Liver (tissue), 9 donors: ENCODE data around the gene DIAPH3. TPM values are rescaled to one million over a fixed set of nuclear protein-coding genes. Genes with fewer than 3 reads are reported as not detected.

Experiments
- DNase-seq: peaks from one replicate; pipeline ENCODE4 v3.0.0-alpha.2; 2017; ENCODE audit warnings: low spot score
- H3K27ac ChIP-seq, 2 donors: one replicate each; pipeline ENCODE4 v1.7.0; 2013; ENCODE audit warnings: inconsistent platforms in 2 of 2, low read length in 2 of 2, control low read depth in 1 of 2, low read depth in 1 of 2, mild to moderate bottlenecking in 1 of 2
- H3K27me3 ChIP-seq, 4 donors: one replicate each; pipeline versions ENCODE4 v1.6.1 to v1.7.0; 2013; ENCODE audit warnings: low read length in 3 of 4, inconsistent platforms in 1 of 4, mild to moderate bottlenecking in 1 of 4, moderate library complexity in 1 of 4; ENCODE audit not compliant: control insufficient read depth in 4 of 4, insufficient read depth in 4 of 4
- H3K36me3 ChIP-seq, 4 donors: one replicate each; pipeline versions ENCODE4 v1.6.1 to v1.7.0; 2013; ENCODE audit warnings: low read length in 3 of 4, mild to moderate bottlenecking in 3 of 4, low read depth in 1 of 4, moderate library complexity in 1 of 4; ENCODE audit not compliant: control insufficient read depth in 4 of 4, insufficient read depth in 3 of 4
- H3K4me1 ChIP-seq, 4 donors: one replicate each; pipeline versions ENCODE4 v1.6.1 to v1.7.0; 2013; ENCODE audit warnings: low read length in 3 of 4, mild to moderate bottlenecking in 3 of 4, moderate library complexity in 1 of 4; ENCODE audit not compliant: control insufficient read depth in 4 of 4, insufficient read depth in 4 of 4
- H3K4me3 ChIP-seq, 3 donors: one replicate each; pipeline versions ENCODE4 v1.6.1 to v1.7.0; 2013; ENCODE audit warnings: low read length in 3 of 3, control low read depth in 1 of 3, low read depth in 1 of 3, mild to moderate bottlenecking in 1 of 3
- H3K9ac ChIP-seq, 2 donors: one replicate each; pipeline ENCODE4 v1.7.0; 2013; ENCODE audit warnings: low read length in 2 of 2, mild to moderate bottlenecking in 2 of 2, moderate library complexity in 2 of 2, control low read depth in 1 of 2, low read depth in 1 of 2
- H3K9me3 ChIP-seq, 4 donors: one replicate each; pipeline versions ENCODE4 v1.6.1 to v1.7.0; 2013; ENCODE audit warnings: low read length in 3 of 4; ENCODE audit not compliant: control insufficient read depth in 4 of 4
- EGR1 ChIP-seq, 2 donors: IDR thresholded peaks; 2 replicates each; pipeline ENCODE4 v1.6.1; 2016 to 2018; ENCODE audit warnings: antibody characterized with exemption in 2 of 2, low read depth in 2 of 2
- FOXA2 ChIP-seq: IDR thresholded peaks from 2 replicates; pipeline ENCODE4 v1.6.1; 2016; ENCODE audit warnings: antibody characterized with exemption
- GABPA ChIP-seq, 2 donors: IDR thresholded peaks in 1 of 2; conservative IDR thresholded peaks in 1 of 2; 2 replicates each; pipeline ENCODE4 v1.6.1; 2016; ENCODE audit warnings: antibody characterized with exemption in 2 of 2, mild to moderate bottlenecking in 1 of 2, moderate library complexity in 1 of 2
- RXRA ChIP-seq, 2 donors: IDR thresholded peaks; 2 replicates each; pipeline ENCODE4 v1.6.1; 2017 to 2018; ENCODE audit warnings: antibody characterized with exemption in 2 of 2, mild to moderate bottlenecking in 1 of 2
- SP1 ChIP-seq: IDR thresholded peaks from 2 replicates; pipeline ENCODE4 v1.6.1; 2018; ENCODE audit warnings: antibody characterized with exemption, mild to moderate bottlenecking
- TAF1 ChIP-seq: conservative IDR thresholded peaks from 2 replicates; pipeline ENCODE4 v1.6.1; 2016; ENCODE audit warnings: antibody characterized with exemption, mild to moderate bottlenecking
- YY1 ChIP-seq: IDR thresholded peaks from 2 replicates; pipeline ENCODE4 v1.6.1; 2016; ENCODE audit warnings: antibody characterized with exemption, mild to moderate bottlenecking
- WGBS: extraction: QIAGEN DNeasy Blood & Tissue Kit; methylation state at CpG from one replicate; pipeline ENCODE4 v1.1.7; 2013; 5-methylcytosine and 5-hydroxymethylcytosine counted together
- polyA plus RNA-seq, 2 donors: library from polyadenylated mRNA; stranded (reverse) in 1 of 2; unstranded in 1 of 2; fragments of 200-250 nt in 1 of 2; fragments of >200 nt in 1 of 2; fragmentation: Nextera tagmentation in 1 of 2; extraction: Ambion mirVana in 1 of 2; gene quantifications; one replicate each; pipeline versions ENCODE4 v1.2.1 to v1.2.3, GENCODE V29; 2013 to 2015
- total RNA-seq, 2 donors: library from RNA; depleted of rRNA; stranded (reverse); fragments of >200 nt; gene quantifications; one replicate each; pipeline ENCODE4 v1.2.3, GENCODE V29; 2014
- TF ChIP-seq, protein P1 (sequence below): IDR thresholded peaks from 2 replicates; pipeline ENCODE4 v1.6.1; 2016; ENCODE audit warnings: antibody characterized with exemption
- TF ChIP-seq, protein P2 (sequence below): IDR thresholded peaks from 2 replicates; pipeline ENCODE4 v1.6.1; 2016; ENCODE audit warnings: antibody characterized with exemption
- TF ChIP-seq, protein P3 (sequence below): IDR thresholded peaks from 2 replicates; pipeline ENCODE4 v1.6.1; 2016; ENCODE audit warnings: antibody characterized with exemption
- donor health status: healthy.
- donor health status: healthy.
- donor health status: healthy.
- donor health status: healthy.
- donor health status: healthy.

Gene DIAPH3
- total and polyA plus RNA-seq, 4 donors = 0.08 to 11.1 (median 0.27) TPM

DNA sequence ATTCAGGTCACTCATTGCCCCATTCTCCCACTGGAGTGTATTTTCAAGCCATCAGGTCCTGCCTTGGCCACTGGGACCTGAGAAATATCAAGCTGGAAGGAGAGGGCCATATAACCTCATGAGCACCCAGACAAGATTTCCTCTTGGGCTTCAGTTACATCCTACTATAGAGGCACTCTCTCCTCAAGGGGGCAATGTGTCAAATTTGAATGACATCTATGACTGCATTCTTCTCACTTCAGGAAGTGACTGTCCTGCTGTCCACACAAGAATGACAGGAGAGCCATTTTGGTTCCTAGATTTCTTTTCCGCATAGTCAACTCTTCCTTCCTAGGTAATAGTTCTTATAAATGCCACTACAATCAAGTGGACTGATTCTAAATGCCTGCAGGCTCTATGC lies 416.2 kb downstream of the DIAPH3 start:
- no peaks in the 10 kb centered on the region for H3K36me3 ChIP-seq
- WGBS = 100% methylated on average over 1 of the region's 1 CpG
- H3K4me1 ChIP-seq = no peaks in the 10 kb centered on the region
- H3K9me3 ChIP-seq = no peaks in the 10 kb centered on the region
- TF ChIP-seq, protein P1, sequence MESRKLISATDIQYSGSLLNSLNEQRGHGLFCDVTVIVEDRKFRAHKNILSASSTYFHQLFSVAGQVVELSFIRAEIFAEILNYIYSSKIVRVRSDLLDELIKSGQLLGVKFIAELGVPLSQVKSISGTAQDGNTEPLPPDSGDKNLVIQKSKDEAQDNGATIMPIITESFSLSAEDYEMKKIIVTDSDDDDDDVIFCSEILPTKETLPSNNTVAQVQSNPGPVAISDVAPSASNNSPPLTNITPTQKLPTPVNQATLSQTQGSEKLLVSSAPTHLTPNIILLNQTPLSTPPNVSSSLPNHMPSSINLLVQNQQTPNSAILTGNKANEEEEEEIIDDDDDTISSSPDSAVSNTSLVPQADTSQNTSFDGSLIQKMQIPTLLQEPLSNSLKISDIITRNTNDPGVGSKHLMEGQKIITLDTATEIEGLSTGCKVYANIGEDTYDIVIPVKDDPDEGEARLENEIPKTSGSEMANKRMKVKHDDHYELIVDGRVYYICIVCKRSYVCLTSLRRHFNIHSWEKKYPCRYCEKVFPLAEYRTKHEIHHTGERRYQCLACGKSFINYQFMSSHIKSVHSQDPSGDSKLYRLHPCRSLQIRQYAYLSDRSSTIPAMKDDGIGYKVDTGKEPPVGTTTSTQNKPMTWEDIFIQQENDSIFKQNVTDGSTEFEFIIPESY = no peak
- TF ChIP-seq, protein P2, sequence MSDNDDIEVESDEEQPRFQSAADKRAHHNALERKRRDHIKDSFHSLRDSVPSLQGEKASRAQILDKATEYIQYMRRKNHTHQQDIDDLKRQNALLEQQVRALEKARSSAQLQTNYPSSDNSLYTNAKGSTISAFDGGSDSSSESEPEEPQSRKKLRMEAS = no peak
- no peaks in the 10 kb centered on the region for H3K27me3 ChIP-seq
- no peak for DNase-seq
- no peak overlapping the region for H3K27ac ChIP-seq
- H3K9ac ChIP-seq = no peak overlapping the region
- no peak overlapping the region for H3K4me3 ChIP-seq

DNA sequence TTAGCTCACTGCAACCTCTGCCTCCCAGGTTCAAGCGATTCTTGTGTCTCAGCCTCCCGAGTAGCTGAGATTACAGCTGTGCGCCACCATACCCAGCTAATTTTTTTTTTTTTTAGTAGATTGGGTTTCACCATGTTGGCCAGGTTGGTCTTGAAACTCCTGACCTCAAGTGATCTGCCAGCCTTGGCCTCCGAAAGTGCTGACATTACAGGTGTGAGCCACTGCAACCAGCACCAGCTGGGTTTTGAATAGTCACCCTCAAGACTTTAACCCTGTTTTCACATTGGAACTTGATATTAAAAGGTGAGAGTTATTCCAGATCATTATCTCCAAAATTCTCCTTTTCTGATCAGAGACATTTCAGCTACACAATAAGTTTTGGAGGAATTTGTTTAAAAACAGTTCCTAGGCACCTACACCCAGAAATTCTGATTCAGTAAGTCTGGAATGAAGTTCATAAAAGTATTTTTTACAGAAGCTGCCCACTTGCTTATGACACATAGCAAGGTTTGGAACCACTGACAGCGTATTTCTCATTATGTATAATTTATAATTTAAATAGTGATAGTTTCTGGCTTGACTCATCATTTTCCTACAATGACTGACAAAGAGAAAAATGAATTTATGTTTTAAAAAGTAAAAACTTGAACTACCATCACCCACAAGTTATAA lies 417.3 kb downstream of the DIAPH3 start:
- no peak overlapping the region for H3K9ac ChIP-seq
- H3K9me3 ChIP-seq = no peaks in the 10 kb centered on the region
- DNase-seq = no peak
- no peaks in the 10 kb centered on the region for H3K36me3 ChIP-seq
- no peaks in the 10 kb centered on the region for H3K27me3 ChIP-seq
- TF ChIP-seq FOXA2 (no peak), EGR1 (IDR thresholded peaks at IDR 0.05; ENCODE audit: low read depth in 2 of 2) (no peak), TAF1 (no peak), RXRA (IDR thresholded peaks at IDR 0.05) (no peak), SP1 (no peak), YY1 (no peak), GABPA (IDR thresholded peaks at IDR 0.05 in 1 of 2, conservative IDR thresholded peaks at IDR 0.05 in 1 of 2) (no peak)
- TF ChIP-seq, protein P3, sequence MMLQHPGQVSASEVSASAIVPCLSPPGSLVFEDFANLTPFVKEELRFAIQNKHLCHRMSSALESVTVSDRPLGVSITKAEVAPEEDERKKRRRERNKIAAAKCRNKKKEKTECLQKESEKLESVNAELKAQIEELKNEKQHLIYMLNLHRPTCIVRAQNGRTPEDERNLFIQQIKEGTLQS = no peak
- TF ChIP-seq, protein P1 = no peak
- no peaks in the 10 kb centered on the region for H3K4me1 ChIP-seq
- WGBS = 74% methylated on average over 5 of the region's 5 CpGs
- H3K4me3 ChIP-seq = no peak overlapping the region
- H3K27ac ChIP-seq = no peak overlapping the region

DNA sequence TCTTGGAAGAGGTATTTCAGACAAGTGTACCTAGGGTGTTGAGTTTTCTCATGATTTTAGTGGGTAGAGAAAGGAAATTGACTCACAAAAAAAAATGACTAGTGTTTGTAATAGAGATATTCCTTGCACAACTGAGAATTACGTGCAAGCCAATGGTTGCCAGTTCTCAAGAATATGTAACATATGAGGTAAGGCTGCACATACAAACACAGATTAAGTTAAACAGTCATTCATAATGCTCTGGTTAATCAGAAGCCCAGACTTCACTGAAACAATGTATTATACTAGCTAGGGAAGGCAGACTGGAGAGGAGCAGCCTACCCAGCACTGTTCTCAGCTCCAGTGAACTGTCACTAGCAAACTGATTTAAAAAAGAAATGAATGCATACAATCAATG lies 418.3 kb downstream of the DIAPH3 start:
- no peak for DNase-seq

More for the DNA sequence above, 418.3 kb downstream of the DIAPH3 start:
- no peaks in the 10 kb centered on the region for H3K36me3 ChIP-seq
- no peaks in the 10 kb centered on the region for H3K4me1 ChIP-seq
- no peak overlapping the region for H3K9ac ChIP-seq
- no peaks in the 10 kb centered on the region for H3K27me3 ChIP-seq
- TF ChIP-seq, protein P3 = no peak
- no peak for TF ChIP-seq YY1
- 72% methylated on average over 1 of the region's 1 CpG for WGBS
- no peak overlapping the region for H3K27ac ChIP-seq
- H3K4me3 ChIP-seq = no peak overlapping the region
- H3K9me3 ChIP-seq = no peaks in the 10 kb centered on the region
